ENCODE measurements around the gene CTNNBIP1. TPM values are rescaled to one million over a fixed set of nuclear protein-coding genes. Genes with fewer than 3 reads are reported as not detected.

Gene CTNNBIP1
- total RNA-seq, 1 experiment from 2014 or later: 31.3 TPM

DNA sequence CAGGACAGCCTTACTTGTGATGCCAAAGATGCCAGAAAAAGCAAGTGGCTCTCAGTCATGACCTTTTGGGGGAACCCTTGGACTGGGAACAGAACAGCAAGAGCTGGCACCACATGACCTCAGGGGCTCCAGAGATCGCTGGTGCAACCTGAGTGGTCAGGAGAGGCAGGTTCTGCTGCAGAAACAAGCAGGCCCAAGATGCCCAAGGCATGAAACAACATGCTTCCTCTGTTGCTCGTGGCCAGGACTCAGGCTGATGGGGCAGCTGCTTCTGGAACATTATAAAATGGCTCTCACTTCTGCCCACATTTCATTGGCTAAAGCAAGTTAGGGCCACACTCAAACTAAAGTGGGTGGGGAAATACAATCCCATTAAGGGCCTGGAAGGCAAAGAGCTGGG lies 68.6 kb downstream of the CTNNBIP1 start (continued):
- TF ChIP-seq, protein P1, sequence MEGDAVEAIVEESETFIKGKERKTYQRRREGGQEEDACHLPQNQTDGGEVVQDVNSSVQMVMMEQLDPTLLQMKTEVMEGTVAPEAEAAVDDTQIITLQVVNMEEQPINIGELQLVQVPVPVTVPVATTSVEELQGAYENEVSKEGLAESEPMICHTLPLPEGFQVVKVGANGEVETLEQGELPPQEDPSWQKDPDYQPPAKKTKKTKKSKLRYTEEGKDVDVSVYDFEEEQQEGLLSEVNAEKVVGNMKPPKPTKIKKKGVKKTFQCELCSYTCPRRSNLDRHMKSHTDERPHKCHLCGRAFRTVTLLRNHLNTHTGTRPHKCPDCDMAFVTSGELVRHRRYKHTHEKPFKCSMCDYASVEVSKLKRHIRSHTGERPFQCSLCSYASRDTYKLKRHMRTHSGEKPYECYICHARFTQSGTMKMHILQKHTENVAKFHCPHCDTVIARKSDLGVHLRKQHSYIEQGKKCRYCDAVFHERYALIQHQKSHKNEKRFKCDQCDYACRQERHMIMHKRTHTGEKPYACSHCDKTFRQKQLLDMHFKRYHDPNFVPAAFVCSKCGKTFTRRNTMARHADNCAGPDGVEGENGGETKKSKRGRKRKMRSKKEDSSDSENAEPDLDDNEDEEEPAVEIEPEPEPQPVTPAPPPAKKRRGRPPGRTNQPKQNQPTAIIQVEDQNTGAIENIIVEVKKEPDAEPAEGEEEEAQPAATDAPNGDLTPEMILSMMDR (IDR thresholded peaks at IDR 0.05 in 2 of 3, conservative IDR thresholded peaks at IDR 0.05 in 1 of 3; ENCODE audit: borderline replicate concordance in 1 of 3, insufficient read depth in 1 of 3, low read depth in 2 of 3, low read length in 2 of 3): no peak

DNA sequence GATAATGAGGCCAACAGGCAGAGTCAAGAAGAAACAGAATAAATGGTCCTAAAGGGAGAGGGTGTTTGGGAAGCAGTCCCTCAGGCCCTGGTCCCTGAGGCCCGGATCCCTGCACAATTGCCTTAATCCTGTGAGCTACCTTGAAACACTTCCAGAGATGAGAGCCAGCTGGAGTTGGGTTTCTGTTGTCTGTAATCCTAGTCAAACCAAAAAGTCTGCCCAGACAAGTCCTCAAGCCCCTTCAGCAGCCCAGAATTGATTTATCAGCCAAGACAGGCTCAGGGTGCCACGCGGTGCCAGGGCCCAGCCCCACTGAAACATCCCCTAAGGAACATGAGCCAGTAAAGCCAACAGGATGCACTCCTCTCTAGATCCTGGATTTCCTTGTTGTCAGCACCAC lies 69.9 kb downstream of the CTNNBIP1 start:
- POLR2A ChIA-PET: no interaction called here
- TF ChIP-seq, protein P1 (IDR thresholded peaks at IDR 0.05 in 2 of 3, conservative IDR thresholded peaks at IDR 0.05 in 1 of 3; ENCODE audit: borderline replicate concordance in 1 of 3, insufficient read depth in 1 of 3, low read depth in 2 of 3, low read length in 2 of 3): no peak
- TF ChIP-seq CEBPB (IDR thresholded peaks at IDR 0.05; ENCODE audit: low read depth) (no peak), FOSL1 (IDR thresholded peaks at IDR 0.05; ENCODE audit: low read depth) (no peak), EZH2phosphoT487 (IDR thresholded peaks at IDR 0.05; ENCODE audit: borderline replicate concordance) (no peak), POLR2A (IDR thresholded peaks at IDR 0.05; ENCODE audit: borderline replicate concordance, extremely low read depth, insufficient read depth, insufficient read length) (no peak), SIN3A (IDR thresholded peaks at IDR 0.05; ENCODE audit: low read depth) (no peak), ZNF274 (IDR thresholded peaks at IDR 0.05; ENCODE audit: low read depth, low read length) (no peak), CBX3 (IDR thresholded peaks at IDR 0.05; ENCODE audit: low read depth) (no peak), YY1 (IDR thresholded peaks at IDR 0.05; ENCODE audit: extremely low read depth, insufficient replicate concordance, low read depth, low read length) (no peak), TCF7L2 (IDR thresholded peaks at IDR 0.05; ENCODE audit: borderline replicate concordance, extremely low read depth, insufficient read depth, insufficient read length) (no peak), ELF1 (IDR thresholded peaks at IDR 0.05; ENCODE audit: borderline replicate concordance, low read depth) (no peak)
- TF ChIP-seq, protein P2, sequence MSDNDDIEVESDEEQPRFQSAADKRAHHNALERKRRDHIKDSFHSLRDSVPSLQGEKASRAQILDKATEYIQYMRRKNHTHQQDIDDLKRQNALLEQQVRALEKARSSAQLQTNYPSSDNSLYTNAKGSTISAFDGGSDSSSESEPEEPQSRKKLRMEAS (IDR thresholded peaks at IDR 0.05): no peak
- TF ChIP-seq, protein P3, sequence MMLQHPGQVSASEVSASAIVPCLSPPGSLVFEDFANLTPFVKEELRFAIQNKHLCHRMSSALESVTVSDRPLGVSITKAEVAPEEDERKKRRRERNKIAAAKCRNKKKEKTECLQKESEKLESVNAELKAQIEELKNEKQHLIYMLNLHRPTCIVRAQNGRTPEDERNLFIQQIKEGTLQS (IDR thresholded peaks at IDR 0.05): no peak
- TF ChIP-seq, protein P4, sequence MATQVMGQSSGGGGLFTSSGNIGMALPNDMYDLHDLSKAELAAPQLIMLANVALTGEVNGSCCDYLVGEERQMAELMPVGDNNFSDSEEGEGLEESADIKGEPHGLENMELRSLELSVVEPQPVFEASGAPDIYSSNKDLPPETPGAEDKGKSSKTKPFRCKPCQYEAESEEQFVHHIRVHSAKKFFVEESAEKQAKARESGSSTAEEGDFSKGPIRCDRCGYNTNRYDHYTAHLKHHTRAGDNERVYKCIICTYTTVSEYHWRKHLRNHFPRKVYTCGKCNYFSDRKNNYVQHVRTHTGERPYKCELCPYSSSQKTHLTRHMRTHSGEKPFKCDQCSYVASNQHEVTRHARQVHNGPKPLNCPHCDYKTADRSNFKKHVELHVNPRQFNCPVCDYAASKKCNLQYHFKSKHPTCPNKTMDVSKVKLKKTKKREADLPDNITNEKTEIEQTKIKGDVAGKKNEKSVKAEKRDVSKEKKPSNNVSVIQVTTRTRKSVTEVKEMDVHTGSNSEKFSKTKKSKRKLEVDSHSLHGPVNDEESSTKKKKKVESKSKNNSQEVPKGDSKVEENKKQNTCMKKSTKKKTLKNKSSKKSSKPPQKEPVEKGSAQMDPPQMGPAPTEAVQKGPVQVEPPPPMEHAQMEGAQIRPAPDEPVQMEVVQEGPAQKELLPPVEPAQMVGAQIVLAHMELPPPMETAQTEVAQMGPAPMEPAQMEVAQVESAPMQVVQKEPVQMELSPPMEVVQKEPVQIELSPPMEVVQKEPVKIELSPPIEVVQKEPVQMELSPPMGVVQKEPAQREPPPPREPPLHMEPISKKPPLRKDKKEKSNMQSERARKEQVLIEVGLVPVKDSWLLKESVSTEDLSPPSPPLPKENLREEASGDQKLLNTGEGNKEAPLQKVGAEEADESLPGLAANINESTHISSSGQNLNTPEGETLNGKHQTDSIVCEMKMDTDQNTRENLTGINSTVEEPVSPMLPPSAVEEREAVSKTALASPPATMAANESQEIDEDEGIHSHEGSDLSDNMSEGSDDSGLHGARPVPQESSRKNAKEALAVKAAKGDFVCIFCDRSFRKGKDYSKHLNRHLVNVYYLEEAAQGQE (IDR thresholded peaks at IDR 0.05; ENCODE audit: low read depth): no peak
- CTCF ChIA-PET: no interaction called here
- RAD21 ChIA-PET (ENCODE audit: low non-redundant PET in 1 of 2, low total read pairs in 2 of 2, uncharacterized antibody in 2 of 2, unreplicated experiment in 2 of 2): no interaction called here
- ATAC-seq: no peak
- no peak overlapping the region for H3K27ac ChIP-seq (ENCODE audit: low read depth, low read length)
- H3K9me3 ChIP-seq (ENCODE audit: control insufficient read depth in 1 of 2, insufficient read depth in 1 of 2, low read depth in 1 of 2, low read length in 2 of 2): no peaks in the 10 kb centered on the region; a peak in 1 of 4 replicates
- no peak overlapping the region for H3K4me2 ChIP-seq (ENCODE audit: low read length)
- no peaks in the 10 kb centered on the region for H3K36me3 ChIP-seq (ENCODE audit: control insufficient read depth in 1 of 2, insufficient read depth in 2 of 2, low read length in 2 of 2)
- no peak overlapping the region for H3K9ac ChIP-seq (ENCODE audit: low read length)
- H3K4me1 ChIP-seq (ENCODE audit: control insufficient read depth in 1 of 2, insufficient read depth in 2 of 2, low read length in 2 of 2): peaks cover 6 to 17% of the 10 kb centered on the region in 2 experiments
- no peak overlapping the region for H2AFZ ChIP-seq (ENCODE audit: low read depth, low read length, poor library complexity, severe bottlenecking)
- no peaks in the 10 kb centered on the region for H4K20me1 ChIP-seq (ENCODE audit: insufficient read depth)
- intact Hi-C loops (cut with micrococcal nuclease): no loop called here
- no peaks in the 10 kb centered on the region for H3K79me2 ChIP-seq (ENCODE audit: insufficient read depth, low read length)
- DNase-seq (ENCODE audit: low read depth, low spot score): no peak
- H3K27me3 ChIP-seq (ENCODE audit: insufficient read depth, low read length): no peaks in the 10 kb centered on the region
- H3K4me3 ChIP-seq (replicated peaks in 1 of 2; ENCODE audit: low read depth in 1 of 2, low read length in 2 of 2): no peak overlapping the region
- no peaks in the 10 kb centered on the region for H3K9me2 ChIP-seq (ENCODE audit: insufficient read depth)
- no TSS peak for BruUV-seq (replicated peaks)

Data from HCT116 (cell line).